ENCODE results near the gene AMH. TPM values are rescaled to one million over a fixed set of nuclear protein-coding genes. Genes with fewer than 3 reads are reported as not detected.

The AMH gene
- polyA plus RNA-seq, 3 donors, result 0.12 TPM; not detected in 2

GRCh38 chr19:2270157-2270422 is 21.0 kb downstream of the AMH start:
- H3K4me1 Mint-ChIP-seq, result peaks cover 64% of the 10 kb centered on the region
- WGBS (ENCODE audit: insufficient coverage), result under 1% methylated on average over 29 of the region's 30 CpGs

More at GRCh38 chr19:2270157-2270422, 21.0 kb downstream of the AMH start:
- H3K9me3 ChIP-seq (replicated peaks in 1 of 2; ENCODE audit: control insufficient read depth in 1 of 2, insufficient read depth in 1 of 2, low read length in 2 of 2), result no peaks in the 10 kb centered on the region
- H3K9ac ChIP-seq (ENCODE audit: insufficient read depth, low read length, poor library complexity, severe bottlenecking), result peak overlapping the region; percentile 100
- no peak for TF ChIP-seq CTCF (IDR thresholded peaks at IDR 0.05)
- peak overlapping the region; percentile 72 to 100 (median 100) for H3K4me3 ChIP-seq (replicated peaks in 1 of 3; ENCODE audit: low read depth in 2 of 3, low read length in 3 of 3)
- intact Hi-C loops (cut with micrococcal nuclease), result loop anchor here (2.0 to 10.0 kb wide), 4 partner anchors 57 to 345 kb away; partner anchors contain the start of genes DOT1L (in 1 of the 2), LSM7 (in 1 of the 2) and SPPL2B (in 1 of the 2)
- Mint-ChIP-seq H3K36me3 (peaks cover 13 to 31% of the 10 kb centered on the region in 2 donors), H3K4me3 (peak overlapping the region; percentile 92 to 98), H3K27ac (peak overlapping the region; percentile 87 to 99 (median 95)), H3K9me3 (peaks cover 0 to 7% (median 0%) of the 10 kb centered on the region in 7 donors), H3K27me3 (ENCODE audit: low read depth in 3 of 3) (peaks cover 0 to 5% (median 2%) of the 10 kb centered on the region in 3 donors)
- H3K4me2 ChIP-seq (replicated peaks; ENCODE audit: extremely low read depth, low read length, poor library complexity, severe bottlenecking), result peak overlapping the region; percentile 94
- no peaks in the 10 kb centered on the region for H3K27me3 ChIP-seq (ENCODE audit: control insufficient read depth in 2 of 2, insufficient read depth in 2 of 2, low read length in 2 of 2)
- H3K79me2 ChIP-seq (ENCODE audit: insufficient read depth, low read length), result peaks cover 91% of the 10 kb centered on the region
- H3K27ac ChIP-seq (ENCODE audit: low read depth in 1 of 2, low read length in 2 of 2), result peak overlapping the region; percentile 96
- DNase-seq, result peak in 2 of 3 donors; percentile 31 to 45
- peaks cover 55% of the 10 kb centered on the region for H4K20me1 ChIP-seq (ENCODE audit: insufficient read depth, low read length)
- peaks cover 74 to 79% of the 10 kb centered on the region in 2 donors for H3K4me1 ChIP-seq (ENCODE audit: control insufficient read depth in 1 of 2, insufficient read depth in 2 of 2, low read length in 2 of 2)
- peaks cover 19 to 24% of the 10 kb centered on the region in 2 donors for H3K36me3 ChIP-seq (replicated peaks in 1 of 2; ENCODE audit: control insufficient read depth in 1 of 2, insufficient read depth in 2 of 2, low read length in 2 of 2)
- no peak overlapping the region for H2AFZ ChIP-seq (ENCODE audit: insufficient read depth, low read depth, low read length, poor library complexity, severe bottlenecking)

All from CD14-positive monocyte (primary cell).